HG03520 (cell line): Measurements from ENCODE around the gene VCL.
"Not testable (repeated sequence)": the region's sequence is repeated elsewhere in the genome, so short reads cannot be mapped to it uniquely, and the experiment has no call there.

Experiments used
- ATAC-seq: cut with Tn5 transposase; IDR thresholded peaks from one replicate; pipeline ENCODE4 v1.9.1; 2021; ENCODE audit warnings: mild to moderate bottlenecking, moderate library complexity; ENCODE audit not compliant: unreplicated experiment

The VCL gene

DNA sequence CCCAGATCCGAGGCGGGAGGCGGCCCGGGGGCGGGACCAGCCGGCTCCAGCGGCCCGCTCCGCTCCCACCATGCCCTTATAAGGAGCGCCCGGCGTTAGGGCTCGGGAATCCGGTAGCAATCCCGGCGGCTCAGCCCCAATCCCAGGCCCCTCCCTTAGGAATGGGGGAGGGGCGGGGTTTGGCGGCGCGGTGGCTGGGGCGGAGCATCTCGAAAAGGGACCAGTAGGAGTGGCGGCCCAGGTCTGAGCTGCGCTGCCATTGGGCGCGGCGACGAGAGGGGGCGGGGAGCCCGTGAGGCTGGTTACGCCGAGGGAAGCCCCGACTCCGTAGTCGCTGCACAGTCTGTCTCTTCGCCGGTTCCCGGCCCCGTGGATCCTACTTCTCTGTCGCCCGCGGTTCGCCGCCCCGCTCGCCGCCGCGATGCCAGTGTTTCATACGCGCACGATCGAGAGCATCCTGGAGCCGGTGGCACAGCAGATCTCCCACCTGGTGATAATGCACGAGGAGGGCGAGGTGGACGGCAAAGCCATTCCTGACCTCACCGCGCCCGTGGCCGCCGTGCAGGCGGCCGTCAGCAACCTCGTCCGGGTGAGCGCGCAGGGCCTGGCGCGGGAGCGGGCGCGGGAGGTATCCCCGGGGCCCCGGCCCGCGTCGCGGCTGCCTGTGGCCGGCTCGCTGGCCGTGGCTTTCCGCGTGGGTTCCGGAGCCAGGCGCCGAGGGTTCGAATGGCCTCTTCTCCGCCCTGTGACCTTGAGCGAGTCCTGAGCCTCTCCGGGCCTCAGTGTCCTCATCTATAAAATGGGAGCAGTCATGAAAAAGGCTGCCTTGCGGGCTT lies at the start of gene VCL:
Gene VCL, plus strand, starts transcription at position 330 of the 836 bp plus-strand sequence. Its CDS starts 92 bp downstream, at position 422.
- ATAC-seq: peak; percentile 94

DNA sequence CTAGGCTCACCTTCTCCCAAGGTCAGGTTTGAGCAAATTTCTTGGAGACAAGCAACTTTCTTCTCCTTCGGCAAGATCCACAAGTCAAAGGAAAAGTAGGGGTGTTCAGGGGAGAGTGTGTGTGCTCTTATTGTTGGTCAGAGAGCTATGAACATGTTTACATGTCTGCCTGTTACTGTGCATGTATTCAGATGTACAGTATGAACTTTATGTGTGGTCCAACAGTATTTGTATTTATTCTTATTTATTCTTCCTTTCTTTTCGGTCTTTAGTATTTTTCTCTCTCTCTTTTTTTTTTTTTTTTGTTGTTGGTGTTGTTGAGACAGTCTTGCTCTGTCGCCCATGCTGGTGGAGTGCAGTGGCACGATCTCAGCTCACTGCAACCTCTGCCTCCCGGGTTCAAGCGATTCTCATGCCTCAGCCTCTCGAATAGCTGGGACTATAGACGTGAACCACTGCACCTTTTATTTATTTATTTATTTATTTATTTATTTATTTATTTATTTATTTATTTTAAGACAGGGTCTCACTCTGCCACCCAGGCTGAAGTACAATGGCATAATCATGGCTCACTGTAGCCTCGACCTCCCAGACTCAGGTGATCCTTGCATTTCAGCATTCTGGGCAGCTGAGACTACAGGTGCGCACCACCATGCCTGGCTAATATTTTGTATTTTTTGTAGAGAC lies 48.8 kb upstream of the VCL start:
- ATAC-seq: no peak

DNA sequence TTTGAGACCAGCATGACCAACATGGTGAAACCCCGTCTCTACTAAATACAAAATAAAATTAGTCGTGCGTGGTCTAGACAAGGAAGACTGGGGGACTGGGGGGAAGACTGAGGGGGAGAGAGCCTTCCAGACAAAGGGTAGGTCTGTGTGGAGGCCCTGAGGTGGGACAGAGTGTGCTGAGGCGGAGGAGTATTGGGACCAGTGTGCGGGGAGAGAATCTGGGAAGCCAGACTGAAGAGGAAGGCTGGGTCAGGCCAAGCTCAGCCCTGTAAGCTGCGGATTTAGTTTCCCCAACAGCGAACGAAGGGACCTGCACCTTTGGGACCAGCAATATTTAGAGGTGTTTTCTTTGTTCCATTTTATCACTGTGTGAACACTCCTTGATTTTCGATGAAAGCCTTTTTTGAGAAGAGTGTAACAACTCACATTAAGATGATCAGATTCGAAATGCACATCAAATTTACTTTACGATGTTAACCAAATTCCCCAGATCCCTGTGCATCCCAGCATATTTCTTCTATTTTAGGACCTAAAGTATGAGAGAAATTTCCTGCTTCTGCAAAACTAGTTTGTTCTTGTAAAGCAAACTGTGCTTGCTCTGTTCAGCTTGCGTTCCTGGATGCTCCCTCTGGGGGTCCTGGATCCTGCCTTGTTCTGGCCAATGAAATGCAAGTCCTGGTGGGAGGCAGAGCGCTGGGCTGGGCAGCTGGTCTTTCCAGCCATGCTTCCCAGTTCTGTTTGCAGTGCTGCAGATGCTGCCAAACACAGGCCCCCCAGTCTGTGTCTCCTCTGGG lies 47.6 kb upstream of the VCL start:
- no peak for ATAC-seq

DNA sequence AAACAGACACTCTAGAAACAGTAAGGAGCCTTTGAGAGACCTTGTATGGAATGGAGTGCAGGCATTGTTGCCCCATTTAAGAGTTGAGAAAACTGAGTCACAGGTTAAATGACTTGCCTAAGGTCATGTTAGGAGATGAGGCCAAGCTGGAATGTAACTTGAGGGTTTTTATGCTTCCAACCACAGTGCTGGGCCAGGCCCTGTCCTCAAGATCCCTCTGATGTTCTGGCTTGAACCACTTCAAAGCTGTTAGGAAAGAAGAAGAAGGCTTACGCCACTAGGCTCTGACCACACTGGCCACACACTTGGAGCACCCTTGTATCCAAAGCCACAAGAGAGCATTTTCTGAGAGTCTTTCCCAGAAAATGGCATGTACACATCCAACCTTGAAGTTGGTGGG lies 44.3 kb upstream of the VCL start:
- no peak for ATAC-seq

DNA sequence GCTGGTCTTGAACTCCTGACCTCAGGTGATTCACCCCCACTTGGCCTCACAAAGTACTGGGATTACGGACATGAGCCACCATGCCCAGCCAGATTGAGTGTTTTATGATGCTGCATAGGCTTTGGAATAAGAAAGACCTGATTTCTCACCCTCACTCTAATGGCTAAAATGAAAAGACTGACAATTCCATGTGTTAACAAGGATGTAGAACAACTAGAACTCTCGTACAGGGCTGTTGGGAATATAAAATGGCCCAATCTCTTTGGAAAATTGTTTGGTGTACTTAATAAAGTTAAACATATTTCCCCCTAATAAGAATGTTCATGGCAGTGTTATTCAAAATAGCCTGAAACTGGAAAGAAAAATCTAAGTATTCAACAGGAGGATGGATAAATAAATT lies 43.2 kb upstream of the VCL start:
- ATAC-seq: no peak

DNA sequence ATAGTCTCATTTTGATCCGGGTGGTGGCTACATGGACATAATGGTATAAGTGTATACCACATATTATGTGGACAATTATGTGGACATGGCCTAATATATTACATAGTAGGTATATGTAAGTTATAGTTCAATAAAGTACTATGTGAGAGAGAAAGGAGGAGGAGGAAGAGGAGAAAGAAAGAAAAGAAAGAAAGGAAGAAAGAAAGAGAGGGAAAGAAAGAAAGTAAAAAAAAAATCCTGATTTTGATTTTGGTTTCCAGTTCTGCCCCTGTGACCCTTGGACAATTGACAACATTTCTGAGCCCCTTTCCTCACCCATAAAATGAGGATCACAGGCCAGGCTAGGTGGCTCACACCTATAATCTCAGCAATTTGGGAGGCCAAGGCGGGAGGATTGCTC lies 42.2 kb upstream of the VCL start:
- no peak for ATAC-seq

DNA sequence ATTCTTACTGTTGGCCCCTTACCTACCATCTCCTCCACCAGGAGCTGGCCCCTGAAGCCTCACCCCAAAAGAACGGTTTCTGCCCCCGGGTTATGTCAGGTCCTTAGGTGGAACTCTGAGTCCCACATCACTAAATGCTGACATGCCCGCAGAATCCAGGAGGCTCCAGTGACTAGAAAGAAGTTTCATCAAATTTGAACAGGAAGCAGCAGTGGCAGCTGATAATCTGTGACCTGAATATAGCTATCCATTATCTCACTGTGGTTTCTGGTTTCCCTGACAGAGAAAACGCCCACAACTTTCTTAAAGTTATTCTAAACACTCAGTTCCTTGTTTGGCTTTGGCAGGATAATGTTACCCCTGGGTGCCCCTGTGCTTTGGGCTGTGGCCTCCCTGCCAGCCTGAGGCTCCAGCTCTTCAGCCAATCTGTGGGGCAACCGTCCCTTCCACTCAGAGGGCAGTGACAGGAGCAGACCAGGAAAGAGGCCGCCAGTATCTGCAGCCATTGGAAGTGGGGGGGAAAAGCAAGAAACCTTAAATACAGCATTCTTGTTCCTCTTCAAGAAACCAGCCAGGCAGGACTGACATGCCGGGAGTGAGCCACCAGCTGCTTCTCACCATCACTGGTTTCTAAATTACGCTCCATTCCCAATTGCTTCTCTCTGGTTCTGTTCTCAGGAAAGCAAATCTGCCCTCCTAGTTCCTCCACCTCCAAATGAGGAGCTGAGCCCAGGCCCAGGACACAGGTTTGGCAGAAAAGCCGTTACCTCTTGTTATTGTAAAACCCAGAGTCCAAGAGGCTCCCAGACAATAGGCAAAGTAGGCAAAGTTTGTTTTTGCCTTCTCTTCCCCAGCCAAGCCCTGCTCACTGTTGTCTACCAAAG lies 41.2 kb upstream of the VCL start:
- ATAC-seq: peak; percentile 41

DNA sequence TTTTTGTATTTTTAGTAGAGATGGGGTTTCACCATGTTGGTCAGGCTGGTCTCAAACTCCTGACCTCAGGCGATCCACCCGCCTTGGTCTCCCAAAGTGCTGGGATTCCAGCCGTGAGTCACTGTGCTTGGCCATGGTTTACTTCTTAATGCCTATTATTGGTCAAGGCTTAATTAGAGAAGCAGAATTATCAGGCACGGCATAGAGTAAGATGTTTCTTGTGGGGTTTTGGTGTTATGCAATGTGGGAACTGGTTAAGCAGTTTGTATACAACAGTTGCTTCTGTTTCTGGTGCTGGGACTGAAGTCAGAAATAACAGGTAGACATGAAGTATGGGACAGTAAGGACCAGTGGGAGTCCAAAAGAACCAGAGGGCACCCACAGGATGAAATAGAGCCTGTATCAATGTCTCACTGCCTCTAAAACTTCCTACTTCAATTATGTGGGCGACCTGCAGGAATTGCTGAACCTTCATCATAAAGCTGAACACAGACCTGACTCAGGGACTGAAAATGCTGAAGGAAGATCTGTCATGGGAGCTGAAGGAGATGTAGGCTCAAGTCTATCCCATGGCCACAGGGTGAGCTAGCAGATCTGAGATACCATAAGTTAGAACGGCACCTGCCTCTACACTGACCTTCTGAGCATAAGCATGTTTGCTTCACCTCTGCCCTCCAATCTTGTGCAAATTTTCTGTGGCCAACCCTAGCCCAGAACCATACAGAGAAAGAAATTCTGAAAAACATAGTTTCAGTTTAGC lies 38.3 kb upstream of the VCL start:
- ATAC-seq: peak; percentile 34

DNA sequence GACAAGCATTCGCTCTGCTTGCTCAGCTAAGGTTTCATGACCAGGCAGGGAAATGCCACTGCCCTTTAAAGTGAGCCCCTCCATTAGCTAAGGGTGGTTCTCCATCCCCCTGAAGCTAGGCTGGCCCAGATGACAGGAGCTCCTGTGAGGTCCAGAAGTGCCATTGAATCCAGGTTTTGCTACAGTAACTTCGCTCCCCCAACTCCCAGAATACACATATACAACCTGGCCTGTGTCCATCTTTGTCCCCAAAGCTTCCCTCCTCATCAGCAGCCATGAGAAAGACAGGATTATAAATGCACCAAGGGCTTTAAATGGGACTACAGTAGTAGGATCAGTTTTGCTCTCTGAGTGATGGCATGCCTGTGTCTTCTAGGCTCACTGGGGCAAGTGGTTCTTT lies 35.5 kb upstream of the VCL start:
- ATAC-seq: no peak

DNA sequence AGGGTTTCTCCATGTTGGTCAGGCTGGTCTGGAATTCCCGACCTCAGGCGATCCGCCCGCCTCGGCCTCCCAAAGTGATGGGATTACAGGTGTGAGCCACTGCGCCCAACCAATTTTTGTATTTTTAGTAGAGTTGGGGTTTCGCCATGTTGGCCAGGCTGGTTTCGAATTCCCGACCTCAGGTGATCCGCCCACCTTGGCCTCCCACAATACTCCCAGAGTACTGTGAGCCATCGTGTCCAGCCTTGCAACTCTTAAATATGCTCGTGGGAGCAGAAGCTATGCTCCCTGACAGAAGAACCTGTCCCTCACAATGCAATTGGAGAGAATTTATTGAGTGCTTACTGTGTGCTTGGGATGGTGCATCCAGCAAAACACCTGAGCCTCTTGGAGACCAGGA lies 34.4 kb upstream of the VCL start:
- ATAC-seq: not testable (repeated sequence)

DNA sequence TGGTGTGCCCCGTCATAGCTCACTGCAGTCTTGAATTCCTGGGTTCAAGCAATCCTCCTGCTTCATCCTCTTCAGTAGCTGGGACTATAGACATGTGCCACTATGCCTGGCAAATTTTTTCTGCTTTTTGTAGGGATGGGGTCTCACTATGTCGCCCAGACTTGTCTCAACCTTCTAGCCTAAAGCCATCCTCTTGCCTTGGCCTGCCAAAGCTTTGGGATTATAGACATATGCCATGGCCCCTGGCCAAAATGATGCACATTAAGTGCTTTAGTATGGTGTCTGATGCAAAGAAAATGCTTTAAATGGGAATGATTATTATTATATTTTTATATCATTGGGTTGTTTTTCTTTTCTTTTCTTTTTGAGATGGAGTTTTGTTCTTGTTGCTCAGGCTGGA lies 33.2 kb upstream of the VCL start:
- no peak for ATAC-seq

DNA sequence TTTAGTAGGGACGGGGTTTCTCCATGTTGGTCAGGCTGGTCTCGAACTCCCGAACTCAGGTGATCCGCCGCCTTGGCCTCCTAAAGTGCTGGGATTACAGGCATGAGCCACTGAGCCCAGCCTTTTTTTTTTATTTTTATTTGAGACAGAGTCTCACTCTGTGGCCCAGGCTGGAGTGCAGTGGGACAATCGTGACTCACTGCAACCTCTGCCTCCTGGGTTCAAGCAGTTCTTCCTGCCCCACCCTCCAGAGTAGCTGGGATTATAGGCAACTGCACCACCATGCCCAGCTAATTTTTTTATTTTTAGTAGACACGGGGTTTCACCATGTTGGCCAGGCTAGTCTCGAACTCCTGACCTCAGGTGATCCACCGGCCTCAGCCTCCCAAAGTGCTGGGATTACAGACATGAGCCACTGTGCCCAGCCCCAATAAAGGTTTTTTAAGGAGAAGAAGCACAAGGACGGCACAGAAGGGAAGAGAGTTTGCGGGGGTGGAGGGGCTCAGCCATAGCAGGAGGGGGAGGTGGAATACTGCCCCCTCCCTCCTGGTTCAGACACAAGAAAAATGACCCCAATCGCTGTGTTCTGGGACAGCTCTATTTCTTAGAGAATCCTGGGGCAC lies 32.5 kb upstream of the VCL start:
- ATAC-seq: not testable (repeated sequence)

DNA sequence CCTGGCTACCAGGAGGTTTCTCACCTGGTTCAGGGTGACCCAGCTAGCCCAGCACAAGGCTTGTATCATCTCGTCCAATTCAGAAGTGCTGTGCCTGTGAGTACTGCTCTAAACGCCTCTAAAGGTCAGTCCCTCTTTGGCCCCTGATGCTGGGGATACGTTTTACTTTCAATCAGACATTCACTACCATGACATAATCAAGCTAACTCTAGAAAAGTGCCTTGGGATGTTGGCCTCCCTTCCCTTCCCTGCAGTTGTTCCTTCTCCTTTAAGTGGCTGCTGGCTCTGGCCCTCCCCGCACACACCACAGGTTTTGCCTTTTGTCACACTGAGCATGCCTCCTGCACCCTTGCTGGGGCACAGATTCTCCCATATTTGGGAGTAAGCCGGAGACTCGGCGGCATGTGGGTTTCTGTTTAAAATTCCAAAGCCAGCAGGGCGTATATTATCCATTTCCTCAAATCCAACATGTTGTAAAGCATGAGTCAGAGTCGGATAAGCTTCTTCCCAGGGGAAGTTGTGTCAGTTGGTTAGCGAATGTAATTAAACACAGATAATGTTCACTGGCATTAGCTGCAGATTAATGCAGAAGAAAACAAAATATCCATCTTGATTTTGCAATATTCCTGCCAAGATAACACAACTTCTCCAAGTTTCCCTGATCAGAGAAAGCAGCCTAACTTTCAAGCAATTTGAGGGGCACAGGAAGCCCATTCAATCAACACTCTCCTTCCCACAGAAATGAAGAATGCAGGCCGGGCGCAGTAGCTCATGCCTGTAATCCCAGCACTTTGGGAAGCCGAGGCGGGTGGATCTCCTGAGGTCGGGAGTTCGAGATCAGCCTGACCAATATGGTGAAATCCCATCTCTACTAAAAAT lies 31.8 kb upstream of the VCL start:
- no peak for ATAC-seq

DNA sequence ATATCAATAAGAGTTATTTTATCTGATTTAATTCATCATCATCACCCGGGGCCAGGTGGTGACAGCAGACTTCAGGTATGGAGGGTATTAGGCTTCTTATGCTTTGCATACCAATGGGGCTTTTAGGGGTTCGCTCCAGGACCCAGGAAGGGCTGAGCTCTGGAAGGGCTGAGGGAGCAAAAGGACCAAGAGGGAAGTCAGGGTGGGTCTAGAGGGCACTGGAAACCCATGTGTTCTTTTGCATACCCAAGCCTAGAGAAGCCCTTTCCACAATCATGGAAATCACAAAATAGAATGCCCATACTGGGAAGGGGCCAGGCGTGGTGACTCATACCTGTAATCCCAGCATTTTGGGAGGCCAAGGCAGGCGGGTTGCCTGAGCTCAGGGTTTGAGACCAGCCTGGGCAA lies 30.9 kb upstream of the VCL start:
- ATAC-seq: no peak

DNA sequence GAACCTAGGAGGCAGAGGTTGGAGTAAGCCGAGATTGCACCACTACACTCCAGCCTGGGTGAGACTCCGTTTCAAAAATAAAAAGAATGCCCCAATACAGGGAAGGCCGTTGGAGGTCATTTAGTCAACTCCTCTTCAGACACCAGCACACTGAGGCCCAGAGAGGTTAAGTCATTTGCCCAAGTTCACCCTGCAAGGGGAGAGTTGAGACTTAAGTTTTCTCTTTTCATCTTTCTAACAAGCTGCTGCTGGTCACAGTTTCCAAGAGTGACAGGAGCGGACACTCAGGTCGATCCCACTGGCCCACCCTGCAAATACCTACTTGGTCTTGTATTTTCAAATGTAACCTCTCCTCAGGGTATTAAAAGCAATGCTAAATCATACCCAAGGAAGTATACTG lies 30.4 kb upstream of the VCL start:
- no peak for ATAC-seq

DNA sequence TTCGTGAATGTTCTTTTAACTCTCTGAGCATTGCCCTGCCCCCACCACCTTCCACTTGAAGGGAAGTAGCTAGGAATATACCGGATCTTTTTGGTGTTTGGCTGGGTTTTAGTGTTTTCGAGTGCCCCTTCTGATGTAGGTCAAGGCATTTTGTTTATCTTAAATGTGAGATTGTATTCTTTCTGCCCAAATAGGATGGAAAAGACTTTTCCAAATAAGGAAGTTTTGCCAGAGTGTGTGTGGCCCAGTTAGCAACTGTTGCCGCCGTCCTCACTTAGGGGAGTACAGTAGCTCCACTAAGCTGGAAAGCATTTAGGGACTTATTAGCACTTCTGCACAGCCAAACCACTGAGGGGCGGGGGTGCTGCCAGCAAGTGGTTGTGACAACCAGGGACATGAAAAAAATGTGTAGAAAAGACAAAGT lies 29.8 kb upstream of the VCL start:
- ATAC-seq: no peak

DNA sequence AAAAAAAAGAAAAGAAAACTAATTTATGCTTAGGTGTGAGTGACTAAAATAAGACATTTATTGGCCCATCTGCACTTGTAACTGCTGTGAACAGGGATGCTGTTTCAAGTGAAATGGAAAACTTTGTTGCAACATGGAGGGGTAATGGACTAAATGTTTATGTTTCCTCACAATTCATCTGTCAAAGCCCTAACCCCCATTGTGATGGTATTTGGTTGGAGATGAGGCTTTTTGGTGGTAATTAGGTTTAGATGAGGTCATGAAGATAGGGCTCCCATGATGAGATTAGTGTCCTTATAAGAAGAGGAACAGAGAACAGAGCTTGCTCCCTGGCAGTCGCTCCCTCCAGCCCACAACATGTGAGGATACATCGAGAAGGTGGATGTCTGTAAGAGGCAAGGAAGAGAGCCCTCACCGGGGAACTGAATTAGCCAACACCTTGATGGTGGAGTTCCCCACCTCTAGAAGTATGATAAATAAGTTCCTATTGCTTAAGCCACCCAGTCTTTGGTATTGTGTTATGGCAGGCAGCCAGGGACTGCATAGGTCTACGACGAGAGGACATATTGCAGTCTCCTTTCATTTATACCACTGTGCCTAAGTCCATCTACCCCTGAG lies 28.6 kb upstream of the VCL start:
- ATAC-seq: no peak

DNA sequence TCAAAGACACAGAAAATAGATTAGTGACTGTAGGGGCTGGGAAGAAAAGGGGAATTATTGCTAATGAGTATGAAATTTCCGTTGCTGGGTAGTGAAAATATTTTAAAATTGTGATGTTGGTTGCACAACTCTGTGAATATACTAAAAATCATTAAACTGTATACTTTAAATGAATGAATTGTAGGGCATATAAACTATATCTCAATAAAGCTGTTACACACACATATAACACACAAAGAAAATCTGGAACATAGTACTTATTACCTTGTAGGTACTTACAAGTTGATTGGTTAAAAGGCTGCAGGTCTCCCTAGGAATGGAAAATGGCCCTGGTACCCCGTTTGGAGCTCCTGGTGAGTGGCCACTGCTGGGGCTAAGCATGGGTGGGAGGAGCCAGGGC lies 27.1 kb upstream of the VCL start:
- no peak for ATAC-seq
